Endometrium (tissue), 2 donors: ENCODE data around the gene GID8.

ENCODE experiments used
- FAIRE-seq: peaks from 2 replicates; lab custom pipeline; 2012; peaks lifted over from hg19 to GRCh38; lab: Jason Lieb, UNC
- donor health status: control.
- donor health status: control.

GID8 gene

DNA sequence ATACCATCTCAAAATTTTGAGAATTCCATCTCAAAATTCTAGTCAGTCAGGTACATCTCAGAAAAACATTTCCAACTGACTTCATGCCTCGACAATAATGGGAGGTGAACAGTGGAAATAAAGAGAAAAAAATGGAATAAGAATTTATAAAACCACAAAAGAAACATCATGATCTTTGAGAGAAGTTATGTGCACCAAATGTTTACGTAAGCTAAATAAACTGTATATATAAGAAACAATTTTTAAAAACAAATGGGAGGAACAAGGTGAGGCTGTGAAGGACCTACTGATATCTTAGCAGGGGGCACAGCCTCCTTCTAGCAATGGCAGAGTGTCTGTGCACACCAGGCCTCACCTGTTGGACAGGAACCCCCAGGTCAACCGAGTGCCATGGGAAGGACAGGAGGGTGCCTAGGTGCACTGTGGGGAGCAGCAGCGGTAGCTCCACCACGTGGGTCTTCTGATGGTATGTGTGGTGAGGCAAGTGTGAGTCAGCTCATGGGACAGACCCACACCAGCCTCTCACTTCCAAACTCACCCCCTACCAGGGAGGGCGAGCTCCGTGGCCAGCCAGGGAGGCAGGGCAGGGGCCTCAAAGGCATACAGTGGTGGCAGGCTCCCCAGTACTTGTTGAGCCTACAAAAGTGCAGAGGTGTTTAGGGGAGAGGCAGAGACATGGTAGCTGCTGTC lies 34.9 kb upstream of the GID8 start:
- FAIRE-seq, result no peak

DNA sequence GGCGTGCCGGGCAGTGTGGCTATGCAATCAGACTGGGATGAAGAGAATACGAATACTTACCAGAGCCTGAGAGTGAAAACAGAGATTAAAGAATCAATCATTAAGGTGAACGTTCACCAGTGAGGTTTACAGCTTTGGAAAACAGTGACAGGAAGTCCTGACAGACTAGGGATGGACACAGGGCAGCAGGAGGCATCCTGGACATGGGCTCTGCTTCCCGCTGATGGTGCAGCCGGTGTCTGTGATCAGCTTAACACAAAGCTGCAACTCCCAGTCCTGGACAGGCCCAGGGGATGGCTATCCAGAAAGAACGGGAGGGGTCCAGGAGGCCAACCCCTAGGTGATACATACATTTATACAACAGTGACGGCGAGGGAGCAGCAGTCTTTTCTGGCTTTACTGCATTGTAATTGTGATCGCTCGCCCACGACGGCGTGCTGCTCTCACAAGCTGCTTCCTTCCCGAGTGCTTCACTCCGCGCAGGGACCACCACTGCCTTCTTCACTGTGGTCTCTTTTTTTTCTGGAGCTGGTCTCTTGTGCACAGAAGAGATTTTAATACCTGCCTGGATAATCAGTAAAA lies 32.3 kb upstream of the GID8 start:
- no peak for FAIRE-seq

GRCh38 chr20:62906209-62906608 lies 31.7 kb upstream of the GID8 start:
- FAIRE-seq, result no peak

GRCh38 chr20:62906647-62907375 lies 31.1 kb upstream of the GID8 start:
- FAIRE-seq, result no peak

DNA sequence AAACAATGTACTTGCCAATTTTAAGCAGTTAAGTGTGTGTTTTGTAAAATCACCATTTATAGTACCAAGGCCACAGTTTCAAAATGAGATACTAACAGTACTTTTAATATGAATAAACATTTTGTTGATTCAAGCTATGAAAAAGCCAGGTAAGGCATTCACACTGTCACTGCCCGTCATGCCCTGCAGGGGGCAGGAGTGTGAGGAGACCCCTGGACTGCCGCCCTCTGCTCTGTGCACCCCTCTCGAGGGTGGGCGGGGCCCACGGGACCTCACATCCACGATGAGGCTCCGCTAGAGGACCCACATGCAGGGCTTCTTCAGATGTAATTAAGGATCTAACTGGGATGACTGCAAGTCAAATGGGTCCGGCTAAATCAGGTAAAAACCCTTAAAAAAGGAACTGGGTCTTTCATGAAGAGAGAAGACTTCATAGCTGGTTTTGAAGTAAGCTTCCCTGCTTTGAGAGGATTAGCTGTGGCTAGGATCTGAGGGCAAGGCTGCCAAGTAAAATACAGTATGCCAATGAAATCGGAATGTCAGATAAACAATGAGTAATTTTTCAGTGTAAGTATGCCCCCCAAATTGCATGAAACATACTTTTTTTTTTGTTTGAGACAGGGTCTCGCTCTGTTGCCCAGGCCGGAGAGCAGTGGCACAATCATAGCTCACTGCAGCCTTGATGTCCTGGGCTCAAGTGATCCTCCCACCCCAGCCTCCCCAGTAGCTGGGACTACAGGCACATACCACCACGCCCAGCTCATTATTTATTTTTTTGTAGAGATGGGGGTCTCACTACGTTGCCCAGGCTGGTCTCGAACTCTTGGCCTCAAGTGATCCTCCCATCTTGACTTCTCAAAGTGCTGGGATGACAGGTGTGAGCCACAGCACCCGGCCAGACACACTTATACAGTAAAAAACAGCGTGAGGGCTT lies 30.3 kb upstream of the GID8 start:
- no peak for FAIRE-seq

DNA sequence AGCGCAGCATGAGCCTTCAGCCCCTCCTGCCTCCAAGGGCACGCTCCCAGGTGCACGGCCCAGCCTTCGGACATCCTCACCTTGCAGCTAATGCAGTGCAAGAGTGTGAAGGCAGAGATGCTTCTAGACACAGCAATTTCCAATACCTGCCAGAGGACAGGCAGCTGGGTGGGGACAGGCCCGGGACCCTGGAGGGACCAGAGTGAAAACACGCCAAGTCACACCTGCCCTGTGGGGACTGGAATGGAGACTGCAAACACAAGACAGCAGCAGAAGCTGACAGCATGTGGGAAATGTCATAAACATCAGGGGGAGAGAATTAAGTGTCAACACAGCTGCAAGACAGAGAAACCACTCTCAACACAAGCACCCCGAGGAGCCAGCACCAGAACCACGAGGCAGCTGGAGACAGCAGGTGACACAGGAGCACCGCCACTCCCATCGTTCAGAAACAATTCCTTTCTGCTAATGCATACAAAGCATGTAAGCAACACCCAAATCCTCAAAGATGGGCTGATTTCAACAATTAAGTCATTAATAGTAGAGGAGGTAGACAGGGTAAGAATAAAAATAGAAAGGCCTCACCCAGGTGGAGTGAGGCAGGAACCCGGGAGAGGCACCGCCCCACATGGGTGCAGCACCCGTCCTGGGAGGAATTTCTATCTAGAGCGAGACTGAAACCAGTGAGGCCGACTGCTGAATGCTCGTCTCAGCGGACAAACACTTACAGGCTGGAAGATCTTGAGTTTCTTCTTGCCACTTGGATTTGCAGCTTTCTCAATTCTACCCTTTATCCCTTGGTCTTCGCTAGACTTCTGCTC lies 28.8 kb upstream of the GID8 start:
- FAIRE-seq, result no peak

DNA sequence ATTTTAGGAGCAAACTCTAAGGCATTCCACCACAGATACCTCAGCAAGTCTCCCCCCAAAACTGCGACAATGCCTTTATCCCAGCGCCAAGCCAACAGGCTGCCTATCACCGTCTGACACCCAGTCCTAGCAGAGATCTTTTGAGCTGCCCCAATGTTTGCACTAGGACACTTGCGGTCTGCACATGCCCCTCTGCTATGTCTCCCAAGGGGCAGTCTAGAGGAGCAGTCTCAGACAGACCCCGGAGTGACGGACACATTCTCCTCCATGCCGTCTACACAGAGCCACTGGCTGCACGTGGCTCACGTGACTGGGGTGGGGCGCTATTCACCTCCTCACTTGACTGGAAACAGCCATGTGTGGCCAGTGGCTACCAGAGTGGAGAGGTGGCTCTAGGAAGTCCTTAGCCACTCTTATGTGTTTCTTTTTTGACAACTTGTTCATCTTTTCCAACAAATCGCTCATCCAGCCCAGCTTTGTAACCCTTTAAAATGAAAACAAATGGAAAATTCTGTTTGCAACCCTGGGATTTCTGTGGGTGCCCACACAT lies 27.7 kb upstream of the GID8 start:
- no peak for FAIRE-seq

- FAIRE-seq, result no peak
Measured at GRCh38 chr20:62910777-62911497, 27.0 kb upstream of the GID8 start.

DNA sequence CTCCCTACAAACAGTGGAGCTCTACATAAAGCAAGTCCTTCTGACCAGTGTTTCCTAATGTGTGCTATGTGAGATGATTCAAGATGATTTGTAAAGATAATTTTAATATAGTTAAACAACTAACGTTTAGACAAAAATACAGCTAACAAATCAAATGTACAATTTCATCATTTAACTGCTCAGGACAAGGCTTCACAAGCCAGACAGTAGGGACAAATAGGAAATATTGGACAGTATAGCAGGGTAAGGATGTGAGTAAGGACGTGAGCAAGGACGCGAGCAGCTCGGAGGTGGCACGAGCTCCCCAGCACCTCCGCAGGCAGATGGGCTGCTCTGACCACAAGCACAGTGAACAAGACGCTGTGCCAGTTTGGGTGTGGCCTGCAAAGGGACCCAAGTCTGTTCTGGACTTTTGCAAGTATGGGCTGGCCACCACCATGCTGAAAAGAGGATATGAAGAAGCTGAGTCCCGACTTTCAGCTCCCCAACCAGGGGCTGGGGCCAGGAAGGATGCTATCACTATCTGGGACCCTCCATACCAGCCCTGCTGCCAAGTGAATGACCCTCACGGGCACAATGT lies 26.2 kb upstream of the GID8 start:
- no peak for FAIRE-seq

DNA sequence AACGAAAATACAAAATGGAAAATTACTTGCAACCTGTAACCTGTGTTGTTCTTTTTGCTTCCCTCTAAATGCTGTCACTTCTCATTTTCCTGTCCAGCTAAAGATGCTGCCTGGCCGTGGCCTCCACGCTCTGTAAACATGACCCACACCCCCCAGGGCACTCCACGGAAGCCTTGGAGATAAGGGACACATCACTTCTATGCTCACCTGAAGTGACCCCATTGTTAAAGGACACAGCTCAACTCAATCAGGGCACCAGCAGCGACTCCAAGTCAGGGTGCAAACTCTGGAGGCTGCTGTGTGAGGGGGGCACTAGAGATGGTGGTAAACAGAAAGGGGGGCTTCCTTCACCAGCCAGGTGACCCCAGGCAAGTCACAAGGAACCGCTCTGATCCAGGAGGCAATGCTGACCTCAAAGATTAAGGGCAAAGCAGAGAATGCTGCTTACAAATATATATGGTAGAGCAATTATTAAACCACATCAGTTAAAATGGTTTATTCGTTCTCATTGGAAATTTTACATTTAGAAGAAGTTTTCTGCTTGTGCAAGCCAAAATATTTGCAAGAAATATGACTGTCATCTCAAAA lies 24.8 kb upstream of the GID8 start:
- no peak for FAIRE-seq

- no peak for FAIRE-seq
Measured at GRCh38 chr20:62914436-62914835, 23.5 kb upstream of the GID8 start.

GRCh38 chr20:62914970-62915457 lies 22.9 kb upstream of the GID8 start:
- no peak for FAIRE-seq

DNA sequence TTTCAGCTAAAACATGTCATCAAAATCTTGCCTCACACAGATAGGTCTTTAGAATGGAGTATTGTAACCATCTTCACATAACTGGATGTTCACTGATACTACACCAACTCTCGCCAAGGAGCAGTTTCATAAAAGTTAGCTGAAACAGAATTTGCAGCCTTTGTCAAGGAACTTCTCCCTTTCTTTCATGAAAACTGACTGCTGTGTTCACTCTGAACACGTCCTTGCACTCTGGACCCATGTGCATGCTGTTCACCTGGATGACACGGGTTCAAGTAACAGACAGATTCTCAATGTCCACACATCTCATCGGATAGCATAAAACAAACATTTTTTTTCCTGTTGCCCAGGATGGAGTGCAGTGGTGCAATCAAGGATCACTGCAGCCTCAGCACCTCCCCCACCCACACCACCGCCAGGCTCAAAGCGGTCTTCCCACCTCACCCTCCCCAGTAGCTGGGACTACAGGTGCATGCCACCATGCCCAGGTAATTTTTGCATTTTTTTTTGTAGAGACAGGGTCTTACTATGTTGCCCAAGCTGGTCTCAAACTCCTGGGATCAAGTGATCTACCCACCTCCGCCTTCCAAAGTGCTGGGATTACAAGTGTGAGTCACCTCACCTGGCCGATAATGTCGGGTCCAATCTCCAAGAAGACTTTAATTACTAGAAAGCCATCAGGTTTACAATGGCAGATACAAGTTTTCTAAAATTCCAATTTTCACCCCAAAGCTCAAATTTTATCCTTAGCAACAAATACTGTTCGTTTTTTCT lies 21.1 kb upstream of the GID8 start:
- no peak for FAIRE-seq

GRCh38 chr20:62917720-62918119 lies 20.2 kb upstream of the GID8 start:
- FAIRE-seq, result no peak

GRCh38 chr20:62918147-62918546 lies 19.8 kb upstream of the GID8 start:
- FAIRE-seq, result no peak

GRCh38 chr20:62918831-62919230 lies 19.1 kb upstream of the GID8 start:
- FAIRE-seq, result no peak

- FAIRE-seq, result no peak
Measured at GRCh38 chr20:62920039-62920645, 17.8 kb upstream of the GID8 start.

- FAIRE-seq, result no peak
Measured at GRCh38 chr20:62921119-62921687, 16.7 kb upstream of the GID8 start.
